Type B pancreatic cell (in vitro differentiated cells): ENCODE data around the gene LGR6. TPM values are rescaled to one million over a fixed set of nuclear protein-coding genes. Genes with fewer than 3 reads are reported as not detected.

ENCODE experiments used
- DNase-seq: peaks from one replicate; pipeline ENCODE4 v3.0.0; 2021; ENCODE audit warnings: mixed read lengths; ENCODE audit not compliant: unreplicated experiment; ENCODE audit errors: extremely low spot score
- H3K27ac Mint-ChIP-seq: 2 replicates; pipeline ENCODE4 v1.8.0; 2021; ENCODE audit warnings: mild to moderate bottlenecking, mixed read lengths
- H3K27me3 Mint-ChIP-seq: 2 replicates; pipeline ENCODE4 v1.8.0; 2021; ENCODE audit warnings: mixed read lengths
- H3K36me3 Mint-ChIP-seq: 2 replicates; pipeline ENCODE4 v1.8.0; 2021; ENCODE audit warnings: mixed read lengths
- H3K4me1 Mint-ChIP-seq: one replicate; pipeline ENCODE4 v1.8.0; 2021; ENCODE audit warnings: mixed read lengths; ENCODE audit not compliant: unreplicated experiment
- H3K4me3 Mint-ChIP-seq: 2 replicates; pipeline ENCODE4 v1.8.0; 2021; ENCODE audit warnings: mild to moderate bottlenecking, mixed read lengths
- H3K9me3 Mint-ChIP-seq: 2 replicates; pipeline ENCODE4 v1.8.0; 2021; ENCODE audit warnings: mixed read lengths
- CTCF ChIP-seq: fragments of 200-600 bp; sonication (generic); conservative IDR thresholded peaks from 2 replicates; pipeline ENCODE4 v1.5.0; 2021; ENCODE audit warnings: antibody characterized with exemption, mild to moderate bottlenecking
- total RNA-seq: library from RNA; stranded (reverse); gene quantifications from 2 replicates; pipeline ENCODE4 v1.2.1, GENCODE V29; 2021; ENCODE audit warnings: low replicate concordance

Gene LGR6
- total RNA-seq, 1 donor from 2014 or later: 2.8 TPM

DNA sequence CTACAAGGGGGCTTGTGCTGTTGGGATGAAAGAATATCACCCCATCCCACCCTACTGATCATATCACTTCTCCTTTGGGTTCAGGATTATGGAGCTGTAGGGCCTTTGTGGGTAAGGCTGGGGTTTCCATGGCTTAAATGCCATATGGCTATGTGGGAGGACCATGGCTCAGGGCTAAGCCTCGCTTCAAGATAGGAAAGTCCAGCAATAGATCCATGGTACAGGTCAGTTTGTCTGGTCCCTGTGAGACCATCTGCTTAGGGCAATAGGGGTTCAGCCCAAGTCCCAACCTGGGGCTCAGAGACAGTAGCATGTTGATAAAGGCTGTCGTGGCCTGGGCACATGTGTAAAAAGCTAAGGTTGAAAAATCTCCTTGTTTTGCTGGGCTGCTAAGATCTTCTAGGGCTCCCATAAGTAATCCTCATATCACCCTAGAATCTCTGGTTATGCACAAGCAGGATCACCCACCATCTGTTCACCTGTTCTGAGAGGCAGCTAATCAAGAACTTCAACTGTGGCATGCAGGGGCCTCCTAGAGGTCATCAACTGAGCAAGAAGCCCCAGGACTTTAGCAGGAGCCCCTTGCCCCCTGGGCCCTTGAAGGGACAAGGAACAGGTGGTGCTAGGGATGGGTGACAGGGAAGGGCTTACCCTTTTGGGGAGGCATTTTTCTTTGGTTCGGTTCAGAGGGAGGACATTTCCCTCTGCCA lies 81.6 kb downstream of the LGR6 start:
- DNase-seq: no peak
- Mint-ChIP-seq H3K36me3 (no peaks in the 10 kb centered on the region), H3K27ac (no peak overlapping the region), H3K4me3 (no peak overlapping the region), H3K27me3 (peaks cover 39% of the 10 kb centered on the region), H3K9me3 (peaks cover 6% of the 10 kb centered on the region), H3K4me1 (no peaks in the 10 kb centered on the region)
- no peak for TF ChIP-seq CTCF

GRCh38 chr1:202276081-202276715 lies 82.6 kb downstream of the LGR6 start:
- Mint-ChIP-seq H3K4me1 (peaks cover 6% of the 10 kb centered on the region), H3K4me3 (no peak overlapping the region), H3K36me3 (no peaks in the 10 kb centered on the region), H3K9me3 (peaks cover 6% of the 10 kb centered on the region), H3K27ac (no peak overlapping the region), H3K27me3 (peaks cover 40% of the 10 kb centered on the region)
- no peak for TF ChIP-seq CTCF
- DNase-seq: no peak

- no peak for DNase-seq
- H3K27ac Mint-ChIP-seq: no peak overlapping the region
- H3K36me3 Mint-ChIP-seq: no peaks in the 10 kb centered on the region
- peaks cover 40% of the 10 kb centered on the region for H3K27me3 Mint-ChIP-seq
- H3K9me3 Mint-ChIP-seq: peaks cover 6% of the 10 kb centered on the region
- H3K4me3 Mint-ChIP-seq: no peak overlapping the region
- H3K4me1 Mint-ChIP-seq: peaks cover 11% of the 10 kb centered on the region
- no peak for TF ChIP-seq CTCF
These were observed 83.3 kb downstream of the LGR6 start for GRCh38 chr1:202276920-202277319.

GRCh38 chr1:202278751-202279150 lies 85.2 kb downstream of the LGR6 start:
- Mint-ChIP-seq H3K4me1 (peaks cover 27% of the 10 kb centered on the region), H3K9me3 (peaks cover 6% of the 10 kb centered on the region), H3K27me3 (peaks cover 50% of the 10 kb centered on the region), H3K27ac (no peak overlapping the region), H3K4me3 (no peak overlapping the region), H3K36me3 (no peaks in the 10 kb centered on the region)
- DNase-seq: no peak
- TF ChIP-seq CTCF: no peak

- H3K36me3 Mint-ChIP-seq: no peaks in the 10 kb centered on the region
- peaks cover 31% of the 10 kb centered on the region for H3K4me1 Mint-ChIP-seq
- no peak overlapping the region for H3K4me3 Mint-ChIP-seq
- DNase-seq: no peak
- H3K9me3 Mint-ChIP-seq: peaks cover 6% of the 10 kb centered on the region
- H3K27me3 Mint-ChIP-seq: peaks cover 56% of the 10 kb centered on the region
- no peak overlapping the region for H3K27ac Mint-ChIP-seq
- TF ChIP-seq CTCF: no peak
These were observed 86.2 kb downstream of the LGR6 start for GRCh38 chr1:202279806-202280205.
